ENCODE results near the gene TROAP.

DNA sequence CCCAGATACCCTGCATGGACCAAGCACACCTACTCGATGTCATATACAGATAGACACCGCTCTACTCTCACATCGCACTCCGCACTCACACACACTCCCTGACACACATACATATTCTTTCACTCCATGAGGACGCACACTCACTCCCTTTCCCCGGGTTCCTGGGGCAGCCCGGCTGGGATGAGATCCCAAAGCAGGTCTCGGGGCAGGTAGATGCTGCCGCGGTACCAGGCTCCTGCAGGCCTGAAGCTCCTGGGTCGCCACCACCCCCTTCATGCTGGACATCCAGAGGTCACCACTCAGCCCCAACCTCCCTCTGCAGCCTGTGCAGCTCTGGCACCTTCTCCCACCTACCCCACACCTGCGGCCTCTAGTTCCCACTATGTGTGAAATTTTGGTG lies 11.6 kb downstream of the TROAP start:
- TF ChIP-seq, protein P1, sequence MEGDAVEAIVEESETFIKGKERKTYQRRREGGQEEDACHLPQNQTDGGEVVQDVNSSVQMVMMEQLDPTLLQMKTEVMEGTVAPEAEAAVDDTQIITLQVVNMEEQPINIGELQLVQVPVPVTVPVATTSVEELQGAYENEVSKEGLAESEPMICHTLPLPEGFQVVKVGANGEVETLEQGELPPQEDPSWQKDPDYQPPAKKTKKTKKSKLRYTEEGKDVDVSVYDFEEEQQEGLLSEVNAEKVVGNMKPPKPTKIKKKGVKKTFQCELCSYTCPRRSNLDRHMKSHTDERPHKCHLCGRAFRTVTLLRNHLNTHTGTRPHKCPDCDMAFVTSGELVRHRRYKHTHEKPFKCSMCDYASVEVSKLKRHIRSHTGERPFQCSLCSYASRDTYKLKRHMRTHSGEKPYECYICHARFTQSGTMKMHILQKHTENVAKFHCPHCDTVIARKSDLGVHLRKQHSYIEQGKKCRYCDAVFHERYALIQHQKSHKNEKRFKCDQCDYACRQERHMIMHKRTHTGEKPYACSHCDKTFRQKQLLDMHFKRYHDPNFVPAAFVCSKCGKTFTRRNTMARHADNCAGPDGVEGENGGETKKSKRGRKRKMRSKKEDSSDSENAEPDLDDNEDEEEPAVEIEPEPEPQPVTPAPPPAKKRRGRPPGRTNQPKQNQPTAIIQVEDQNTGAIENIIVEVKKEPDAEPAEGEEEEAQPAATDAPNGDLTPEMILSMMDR (IDR thresholded peaks at IDR 0.05; ENCODE audit: low read depth, low read length): no peak
- TF ChIP-seq POLR2A (IDR thresholded peaks at IDR 0.05; ENCODE audit: extremely low read depth, insufficient read length) (no peak), MYC (IDR thresholded peaks at IDR 0.05; ENCODE audit: low read depth, low read length) (no peak)
- TF ChIP-seq, protein P2, sequence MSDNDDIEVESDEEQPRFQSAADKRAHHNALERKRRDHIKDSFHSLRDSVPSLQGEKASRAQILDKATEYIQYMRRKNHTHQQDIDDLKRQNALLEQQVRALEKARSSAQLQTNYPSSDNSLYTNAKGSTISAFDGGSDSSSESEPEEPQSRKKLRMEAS (IDR thresholded peaks at IDR 0.05; ENCODE audit: low read depth, low read length): no peak

Data from NB4 (cell line).